Measurements from ENCODE around the gene NBPF11. TPM values are rescaled to one million over a fixed set of nuclear protein-coding genes. Genes with fewer than 3 reads are reported as not detected.
"Not testable (repeated sequence)": the region's sequence is repeated elsewhere in the genome, so short reads cannot be mapped to it uniquely, and the experiment has no call there.

The NBPF11 gene
- polyA plus RNA-seq, 3 donors, result 0.46 to 18.6 (median 0.54) TPM

- H3K9me3 Mint-ChIP-seq; H3K4me3 Mint-ChIP-seq; H3K27ac Mint-ChIP-seq; H3K4me2 ChIP-seq (replicated peaks; ENCODE audit: extremely low read depth, low read length, poor library complexity, severe bottlenecking); H3K79me2 ChIP-seq (ENCODE audit: insufficient read depth, low read length); H3K27me3 ChIP-seq (ENCODE audit: control insufficient read depth in 2 of 2, insufficient read depth in 2 of 2, low read length in 2 of 2); H3K27me3 Mint-ChIP-seq (ENCODE audit: low read depth in 3 of 3); H3K4me1 ChIP-seq (ENCODE audit: control insufficient read depth in 1 of 2, insufficient read depth in 2 of 2, low read length in 2 of 2); H4K20me1 ChIP-seq (ENCODE audit: insufficient read depth, low read length); intact Hi-C loops (cut with micrococcal nuclease); H2AFZ ChIP-seq (ENCODE audit: insufficient read depth, low read depth, low read length, poor library complexity, severe bottlenecking); H3K9me3 ChIP-seq (replicated peaks in 1 of 2; ENCODE audit: control insufficient read depth in 1 of 2, insufficient read depth in 1 of 2, low read length in 2 of 2); H3K9ac ChIP-seq (ENCODE audit: insufficient read depth, low read length, poor library complexity, severe bottlenecking); H3K4me3 ChIP-seq (replicated peaks in 1 of 3; ENCODE audit: low read depth in 2 of 3, low read length in 3 of 3); H3K36me3 Mint-ChIP-seq; DNase-seq; H3K36me3 ChIP-seq (replicated peaks in 1 of 2; ENCODE audit: control insufficient read depth in 1 of 2, insufficient read depth in 2 of 2, low read length in 2 of 2); H3K27ac ChIP-seq (ENCODE audit: low read depth in 1 of 2, low read length in 2 of 2): not testable (repeated sequence)
- no CpG with 5 or more reads among the region's 6 CpGs for WGBS (ENCODE audit: insufficient coverage)
- peaks cover 12% of the 10 kb centered on the region for H3K4me1 Mint-ChIP-seq
Measured at GRCh38 chr1:148150014-148150413, 2.1 kb downstream of the NBPF11 start.

DNA sequence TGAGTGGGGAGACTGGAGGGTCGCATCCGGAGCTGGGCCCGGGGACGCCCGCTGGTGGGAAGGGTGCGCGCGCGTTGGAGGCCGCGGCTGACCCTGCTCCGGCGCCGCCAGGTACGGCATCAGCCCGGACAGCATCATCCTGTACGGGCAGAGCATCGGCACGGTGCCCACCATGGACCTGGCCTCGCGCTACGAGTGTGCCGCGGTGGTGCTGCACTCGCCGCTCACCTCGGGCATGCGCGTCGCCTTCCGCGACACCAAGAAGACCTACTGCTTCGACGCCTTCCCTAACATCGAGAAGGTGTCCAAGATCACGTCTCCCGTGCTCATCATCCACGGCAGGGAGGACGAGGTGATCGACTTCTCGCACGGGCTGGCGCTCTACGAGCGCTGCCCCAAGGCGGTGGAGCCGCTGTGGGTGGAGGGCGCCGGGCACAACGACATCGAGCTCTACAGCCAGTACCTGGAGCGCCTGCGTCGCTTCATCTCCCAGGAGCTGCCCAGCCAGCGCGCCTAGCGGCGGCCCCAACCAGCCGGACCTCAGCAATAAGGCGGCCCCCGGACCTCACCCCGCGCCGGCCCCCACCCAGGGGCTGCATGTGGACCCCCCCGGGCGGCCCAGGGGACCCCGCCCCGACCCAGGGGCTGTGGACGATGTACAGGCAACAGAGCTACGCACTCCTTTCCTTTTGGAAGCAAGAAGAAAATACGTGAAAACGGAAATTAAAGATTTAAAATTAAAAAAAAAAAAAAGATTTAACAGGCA, 2.8 kb downstream of the NBPF11 start:
- 97% methylated on average over 28 of the region's 72 CpGs for WGBS (ENCODE audit: insufficient coverage)
- H3K27ac Mint-ChIP-seq; H3K4me3 Mint-ChIP-seq; H3K9ac ChIP-seq (ENCODE audit: insufficient read depth, low read length, poor library complexity, severe bottlenecking); H3K79me2 ChIP-seq (ENCODE audit: insufficient read depth, low read length); H3K9me3 ChIP-seq (replicated peaks in 1 of 2; ENCODE audit: control insufficient read depth in 1 of 2, insufficient read depth in 1 of 2, low read length in 2 of 2); H3K4me1 ChIP-seq (ENCODE audit: control insufficient read depth in 1 of 2, insufficient read depth in 2 of 2, low read length in 2 of 2); H3K27ac ChIP-seq (ENCODE audit: low read depth in 1 of 2, low read length in 2 of 2); H4K20me1 ChIP-seq (ENCODE audit: insufficient read depth, low read length); H3K27me3 ChIP-seq (ENCODE audit: control insufficient read depth in 2 of 2, insufficient read depth in 2 of 2, low read length in 2 of 2); H3K4me3 ChIP-seq (replicated peaks in 1 of 3; ENCODE audit: low read depth in 2 of 3, low read length in 3 of 3); H3K36me3 Mint-ChIP-seq; DNase-seq; H3K9me3 Mint-ChIP-seq; H3K27me3 Mint-ChIP-seq (ENCODE audit: low read depth in 3 of 3); intact Hi-C loops (cut with micrococcal nuclease); H3K4me2 ChIP-seq (replicated peaks; ENCODE audit: extremely low read depth, low read length, poor library complexity, severe bottlenecking); H2AFZ ChIP-seq (ENCODE audit: insufficient read depth, low read depth, low read length, poor library complexity, severe bottlenecking); H3K36me3 ChIP-seq (replicated peaks in 1 of 2; ENCODE audit: control insufficient read depth in 1 of 2, insufficient read depth in 2 of 2, low read length in 2 of 2): not testable (repeated sequence)
- H3K4me1 Mint-ChIP-seq, result peaks cover 12% of the 10 kb centered on the region

DNA sequence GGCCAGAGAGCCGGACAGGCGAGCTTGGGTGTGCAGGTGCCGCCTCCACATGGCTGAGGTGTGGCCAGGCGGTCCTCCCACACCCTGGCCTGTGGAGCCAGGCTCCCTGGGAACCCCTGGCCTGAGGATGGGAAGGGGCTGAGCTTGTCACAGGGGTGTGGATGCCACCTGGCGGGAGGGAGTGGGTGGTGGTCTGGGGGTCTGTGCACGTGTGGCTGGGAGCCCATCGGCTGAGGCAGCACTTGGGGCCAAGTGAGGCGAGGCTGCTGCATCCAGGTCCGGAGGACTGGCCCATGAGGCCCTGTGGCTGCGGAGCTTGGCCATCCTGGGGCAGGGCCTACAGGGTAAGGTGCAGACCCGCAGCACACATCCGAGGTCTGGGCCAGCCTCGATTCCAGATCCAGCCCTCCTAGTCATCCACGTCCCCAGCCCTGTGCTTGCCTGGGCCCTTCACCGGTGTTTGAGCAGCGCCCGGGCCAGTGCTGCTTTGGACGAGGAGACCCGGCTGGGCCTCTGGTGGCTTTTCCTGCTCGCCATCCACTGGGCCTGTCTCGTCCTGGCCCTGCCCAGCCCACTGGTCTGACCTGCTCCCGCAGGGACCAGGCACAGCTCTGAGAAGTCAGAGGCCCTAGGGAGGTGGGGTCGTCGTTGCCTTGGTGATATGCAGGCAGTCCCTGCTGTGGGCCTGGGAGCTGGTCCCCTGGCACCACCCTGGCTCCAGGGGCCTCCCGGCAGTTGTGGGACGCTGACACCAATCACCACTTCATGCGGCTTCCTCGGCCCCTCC, 4.8 kb downstream of the NBPF11 start:
- H3K4me1 Mint-ChIP-seq; H3K4me1 ChIP-seq (ENCODE audit: control insufficient read depth in 1 of 2, insufficient read depth in 2 of 2, low read length in 2 of 2); H2AFZ ChIP-seq (ENCODE audit: insufficient read depth, low read depth, low read length, poor library complexity, severe bottlenecking); H3K27me3 ChIP-seq (ENCODE audit: control insufficient read depth in 2 of 2, insufficient read depth in 2 of 2, low read length in 2 of 2); H3K36me3 Mint-ChIP-seq; H3K4me2 ChIP-seq (replicated peaks; ENCODE audit: extremely low read depth, low read length, poor library complexity, severe bottlenecking); H4K20me1 ChIP-seq (ENCODE audit: insufficient read depth, low read length); H3K36me3 ChIP-seq (replicated peaks in 1 of 2; ENCODE audit: control insufficient read depth in 1 of 2, insufficient read depth in 2 of 2, low read length in 2 of 2); H3K9me3 ChIP-seq (replicated peaks in 1 of 2; ENCODE audit: control insufficient read depth in 1 of 2, insufficient read depth in 1 of 2, low read length in 2 of 2); H3K4me3 Mint-ChIP-seq; intact Hi-C loops (cut with micrococcal nuclease); H3K79me2 ChIP-seq (ENCODE audit: insufficient read depth, low read length); H3K4me3 ChIP-seq (replicated peaks in 1 of 3; ENCODE audit: low read depth in 2 of 3, low read length in 3 of 3); H3K9me3 Mint-ChIP-seq; DNase-seq; H3K27ac ChIP-seq (ENCODE audit: low read depth in 1 of 2, low read length in 2 of 2); H3K27me3 Mint-ChIP-seq (ENCODE audit: low read depth in 3 of 3); H3K27ac Mint-ChIP-seq; H3K9ac ChIP-seq (ENCODE audit: insufficient read depth, low read length, poor library complexity, severe bottlenecking): not testable (repeated sequence)
- 98% methylated on average over 10 of the region's 28 CpGs for WGBS (ENCODE audit: insufficient coverage)

- H3K27ac ChIP-seq (ENCODE audit: low read depth in 1 of 2, low read length in 2 of 2); H3K27me3 ChIP-seq (ENCODE audit: control insufficient read depth in 2 of 2, insufficient read depth in 2 of 2, low read length in 2 of 2); H3K36me3 ChIP-seq (replicated peaks in 1 of 2; ENCODE audit: control insufficient read depth in 1 of 2, insufficient read depth in 2 of 2, low read length in 2 of 2); H3K4me2 ChIP-seq (replicated peaks; ENCODE audit: extremely low read depth, low read length, poor library complexity, severe bottlenecking); DNase-seq; H3K79me2 ChIP-seq (ENCODE audit: insufficient read depth, low read length); H3K9ac ChIP-seq (ENCODE audit: insufficient read depth, low read length, poor library complexity, severe bottlenecking); H3K27me3 Mint-ChIP-seq (ENCODE audit: low read depth in 3 of 3); intact Hi-C loops (cut with micrococcal nuclease); H4K20me1 ChIP-seq (ENCODE audit: insufficient read depth, low read length); H3K4me1 Mint-ChIP-seq; H2AFZ ChIP-seq (ENCODE audit: insufficient read depth, low read depth, low read length, poor library complexity, severe bottlenecking); H3K4me1 ChIP-seq (ENCODE audit: control insufficient read depth in 1 of 2, insufficient read depth in 2 of 2, low read length in 2 of 2); H3K4me3 ChIP-seq (replicated peaks in 1 of 3; ENCODE audit: low read depth in 2 of 3, low read length in 3 of 3); H3K4me3 Mint-ChIP-seq; H3K27ac Mint-ChIP-seq; H3K9me3 ChIP-seq (replicated peaks in 1 of 2; ENCODE audit: control insufficient read depth in 1 of 2, insufficient read depth in 1 of 2, low read length in 2 of 2); H3K9me3 Mint-ChIP-seq: not testable (repeated sequence)
- 98% methylated on average over 15 of the region's 66 CpGs for WGBS (ENCODE audit: insufficient coverage)
- peaks cover 12 to 14% of the 10 kb centered on the region in 2 donors for H3K36me3 Mint-ChIP-seq
Measured at GRCh38 chr1:148146191-148146997, 5.7 kb downstream of the NBPF11 start.

All from CD14-positive monocyte (primary cell).